B cell (primary cell): ENCODE results near the gene TNPO3. TPM values are rescaled to one million over a fixed set of nuclear protein-coding genes. Genes with fewer than 3 reads are reported as not detected.
"Not testable (repeated sequence)": the region's sequence is repeated elsewhere in the genome, so short reads cannot be mapped to it uniquely, and the experiment has no call there.

ENCODE experiments used
- ATAC-seq: fragments of 200-7000 bp; cut with Tn5 transposase; one replicate; pipeline ENCODE4 v1.10.0; 2021; ENCODE audit warnings: low read depth, mild to moderate bottlenecking, moderate number of reproducible peaks, moderate library complexity
- CTCF ChIA-PET: fragments of 350-600 bp; sonication (Branson Sonifier 250); formaldehyde crosslinking; loops from one replicate; lab custom pipeline; 2021; ENCODE audit warnings: antibody characterized with exemption, inconsistent platforms; lab: Charles Lee
- POLR2A ChIA-PET: fragments of 350-600 bp; sonication (Branson Sonifier 250); formaldehyde crosslinking; loops from one replicate; lab custom pipeline; 2021; ENCODE audit warnings: antibody characterized with exemption; lab: Charles Lee
- DNase-seq: peaks from one replicate; pipeline ENCODE4 v3.0.0; 2013
- H2AFZ ChIP-seq: 2 replicates; pipeline ENCODE4 v1.6.1; 2012; ENCODE audit warnings: mild to moderate bottlenecking, low read depth, low read length; ENCODE audit not compliant: insufficient read depth, poor library complexity, severe bottlenecking
- H3K27ac ChIP-seq, 2 donors: 1 replicate in 1 of 2; 2 replicates in 1 of 2; pipeline ENCODE4 v1.5.1; 2012 to 2013; ENCODE audit warnings: low read length in 2 of 2, mild to moderate bottlenecking in 2 of 2, moderate library complexity in 1 of 2
- H3K27me3 ChIP-seq, 4 experiments: fragments of 200-600 bp in 1 of 4; sonication (generic) in 1 of 4; replicated peaks in 1 of 4; 1 replicate in 2 of 4; 2 replicates in 2 of 4; pipeline versions ENCODE4 v1.6.1 to v1.7.0; 2013 to 2016; ENCODE audit warnings: low read length in 3 of 4, mild to moderate bottlenecking in 2 of 4, mixed read lengths in 1 of 4, moderate library complexity in 1 of 4; ENCODE audit not compliant: insufficient read depth in 4 of 4, control insufficient read depth in 3 of 4; ENCODE audit errors: control extremely low read depth in 1 of 4
- H3K36me3 ChIP-seq, 2 experiments: replicated peaks in 1 of 2; 1 replicate in 1 of 2; 2 replicates in 1 of 2; pipeline versions ENCODE4 v1.6.1 to v1.7.1; 2013; ENCODE audit warnings: low read length in 1 of 2; ENCODE audit not compliant: insufficient read depth in 2 of 2, control insufficient read depth in 1 of 2; ENCODE audit errors: control extremely low read depth in 1 of 2, extremely low read depth in 1 of 2
- H3K4me1 ChIP-seq, 2 donors: fragments of 200-600 bp in 1 of 2; sonication (generic) in 1 of 2; 1 replicate in 1 of 2; 2 replicates in 1 of 2; pipeline versions ENCODE4 v1.5.1 to v1.6.1; 2013 to 2017; ENCODE audit warnings: low read length in 2 of 2; ENCODE audit not compliant: control insufficient read depth in 2 of 2, insufficient read depth in 2 of 2
- H3K4me2 ChIP-seq: replicated peaks from 2 replicates; pipeline ENCODE3; 2012; ENCODE audit warnings: mild to moderate bottlenecking, low read depth, low read length; ENCODE audit not compliant: poor library complexity, severe bottlenecking
- H3K4me3 ChIP-seq, 5 experiments: fragments of 200-600 bp in 1 of 5; sonication (generic) in 1 of 5; 1 replicate in 3 of 5; 2 replicates in 2 of 5; pipeline versions ENCODE4 v1.5.1 to v1.7.0; 2011 to 2016; ENCODE audit warnings: low read length in 4 of 5, mild to moderate bottlenecking in 4 of 5, low read depth in 2 of 5, control low read depth in 1 of 5, moderate library complexity in 1 of 5; ENCODE audit not compliant: insufficient read depth in 1 of 5; ENCODE audit errors: control extremely low read depth in 1 of 5, extremely low read depth in 1 of 5
- H3K79me2 ChIP-seq: fragments of 200-600 bp; sonication (generic); one replicate; pipeline ENCODE4 v1.6.0; 2016; ENCODE audit warnings: low read length; ENCODE audit not compliant: control insufficient read depth, insufficient read depth
- H3K9ac ChIP-seq: fragments of 200-600 bp; sonication (generic); 2 replicates; pipeline ENCODE4 v1.6.1; 2017; ENCODE audit warnings: mild to moderate bottlenecking, low read length, moderate library complexity
- H3K9me3 ChIP-seq, 3 donors: one replicate each; pipeline versions ENCODE4 v1.6.1 to v1.7.1; 2013; ENCODE audit warnings: low read length in 2 of 3; ENCODE audit not compliant: control insufficient read depth in 2 of 3, insufficient read depth in 1 of 3; ENCODE audit errors: control extremely low read depth in 1 of 3
- H4K20me1 ChIP-seq: 2 replicates; pipeline ENCODE4 v1.6.0; 2012; ENCODE audit warnings: mild to moderate bottlenecking, low read length; ENCODE audit not compliant: insufficient read depth, control insufficient read depth, poor library complexity, severe bottlenecking
- H3K27ac Mint-ChIP-seq: one replicate; pipeline ENCODE4 v1.8.0; 2021; ENCODE audit warnings: mixed read lengths
- H3K27me3 Mint-ChIP-seq: one replicate; pipeline ENCODE4 v1.8.0; 2021; ENCODE audit warnings: mixed read lengths
- H3K4me1 Mint-ChIP-seq: one replicate; pipeline ENCODE4 v1.8.0; 2021; ENCODE audit warnings: mixed read lengths
- H3K4me3 Mint-ChIP-seq: one replicate; pipeline ENCODE4 v1.8.0; 2021; ENCODE audit warnings: mixed read lengths
- H3K9me3 Mint-ChIP-seq: one replicate; pipeline ENCODE4 v1.8.0; 2022; ENCODE audit warnings: mixed read lengths; ENCODE audit not compliant: insufficient read depth
- CTCF ChIP-seq: fragments of 200-600 bp; IDR thresholded peaks from one replicate; pipeline ENCODE4 v1.8.0; 2022; ENCODE audit warnings: antibody characterized with exemption, mild to moderate bottlenecking
- EZH2 ChIP-seq: IDR thresholded peaks from 2 replicates; pipeline ENCODE4 v1.6.1; 2012; ENCODE audit warnings: borderline replicate concordance, low read depth, mild to moderate bottlenecking, moderate library complexity, low read length; ENCODE audit not compliant: insufficient read depth, poor library complexity, severe bottlenecking
- WGBS: methylation state at CpG from one replicate; pipeline ENCODE4 v1.1.5; 2013; ENCODE audit warnings: missing lambda C conversion rate; ENCODE audit not compliant: insufficient coverage; 5-methylcytosine and 5-hydroxymethylcytosine counted together
- intact Hi-C: fragments of 100-400 bp; cut with micrococcal nuclease; formaldehyde crosslinking; loops from one replicate; pipeline ENCODE4 v1.10.0; 2022
- polyA plus RNA-seq: library from polyadenylated mRNA; depleted of rRNA; stranded (reverse); fragments of >200 nt; gene quantifications from 2 replicates; pipeline ENCODE4 v1.2.3, GENCODE V29; 2012
- total RNA-seq, 2 donors: library from RNA; stranded (reverse); fragments of 120-200 nt in 1 of 2; gene quantifications; 1 replicate in 1 of 2; 2 replicates in 1 of 2; pipeline versions ENCODE4 v1.2.3 to v1.2.4, GENCODE V29; 2013 to 2022

TNPO3 gene
- total and polyA plus RNA-seq, 2 donors (not counting 1 experiment from before 2014, with no cell fraction given): 19.0 to 48.3 TPM

DNA sequence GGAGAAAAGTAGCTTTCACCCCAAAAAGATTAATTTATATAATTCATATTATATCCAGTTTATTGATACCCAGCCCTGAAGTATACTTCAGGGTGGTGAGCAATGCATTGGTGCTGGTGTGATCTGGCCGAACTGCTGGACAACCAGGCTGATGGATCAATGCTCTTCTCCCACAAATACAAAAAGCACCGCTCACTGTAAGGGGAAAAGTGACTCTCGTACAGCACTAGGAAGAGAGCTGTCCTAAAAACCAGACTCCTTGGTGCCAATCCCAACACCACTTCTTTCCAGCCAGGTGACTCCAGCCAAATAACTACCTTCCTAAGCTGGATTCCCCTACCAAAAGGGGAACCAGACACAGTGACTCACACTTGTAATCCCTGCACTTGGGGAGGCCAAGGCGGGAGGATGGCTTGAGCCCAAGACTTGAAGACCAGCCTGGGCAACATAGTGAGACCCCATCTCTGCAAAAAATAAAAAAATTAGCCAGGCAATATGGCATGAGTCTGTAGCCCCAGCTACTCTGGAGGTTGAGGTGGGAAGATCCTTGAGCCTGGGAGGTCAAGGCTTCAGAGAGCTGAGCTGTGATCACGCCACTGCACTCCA, 13.1 kb upstream of the TNPO3 start:
- H3K27ac ChIP-seq: no peak overlapping the region
- H3K27me3 ChIP-seq: peaks cover 0 to 6% (median 1%) of the 10 kb centered on the region in 4 experiments
- DNase-seq (no peak), ATAC-seq (no peak)
- H3K9me3 ChIP-seq: peaks cover 0 to under 1% (median 0%) of the 10 kb centered on the region in 3 donors
- Mint-ChIP-seq H3K9me3 (no peaks in the 10 kb centered on the region), H3K27ac (no peak overlapping the region), H3K27me3 (peaks cover 3% of the 10 kb centered on the region), H3K4me3 (no peak overlapping the region), H3K4me1 (peaks cover 7% of the 10 kb centered on the region)
- ChIA-PET POLR2A (interaction anchor here (0.6 kb wide), 2 partner anchors 13 to 142 kb away, joined by 3 to 7 read pairs; partner anchors contain the start of gene TNPO3), CTCF (no interaction called here)
- TF ChIP-seq CTCF (no peak), EZH2 (no peak)
- H3K9ac ChIP-seq: no peak overlapping the region
- no peaks in the 10 kb centered on the region for H3K4me1 ChIP-seq
- no peaks in the 10 kb centered on the region for H4K20me1 ChIP-seq
- intact Hi-C loops: loop anchor here (2.0 kb wide), 1 partner anchor 15 kb away; no protein-coding TSS in a partner anchor
- no peaks in the 10 kb centered on the region for H3K36me3 ChIP-seq
- 90% methylated on average over 2 of the region's 5 CpGs for WGBS
- H2AFZ ChIP-seq: no peak overlapping the region
- no peak overlapping the region for H3K4me2 ChIP-seq
- no peaks in the 10 kb centered on the region for H3K79me2 ChIP-seq
- H3K4me3 ChIP-seq: no peak overlapping the region

GRCh38 chr7:129067132-129067561, 12.2 kb upstream of the TNPO3 start:
- H3K27ac Mint-ChIP-seq, H3K9me3 Mint-ChIP-seq, ATAC-seq, H3K4me3 ChIP-seq, H3K27ac ChIP-seq, H3K27me3 Mint-ChIP-seq, H3K27me3 ChIP-seq, H3K4me3 Mint-ChIP-seq, H3K4me2 ChIP-seq, H2AFZ ChIP-seq, H3K4me1 Mint-ChIP-seq, H3K4me1 ChIP-seq, DNase-seq, H3K79me2 ChIP-seq, H4K20me1 ChIP-seq, H3K9me3 ChIP-seq, CTCF ChIA-PET, H3K36me3 ChIP-seq, H3K9ac ChIP-seq: not testable (repeated sequence)
- WGBS: no CpG with 5 or more reads among the region's 4 CpGs
- POLR2A ChIA-PET: interaction anchor here (0.6 kb wide), 1 partner anchor 12 kb away, joined by 3 read pairs; the partner anchor contains the start of gene TNPO3
- intact Hi-C loops: loop anchor here (2.0 kb wide), 1 partner anchor 16 kb away; no protein-coding TSS in a partner anchor
